DLD1 (cell line): ENCODE results near the gene TTLL5.
"Not testable (repeated sequence)": the region's sequence is repeated elsewhere in the genome, so short reads cannot be mapped to it uniquely, and the experiment has no call there.

ENCODE experiments used
- in situ Hi-C: cut with HindIII; loops from 2 replicates; pipeline ENCODE4 v1.10.0; 2017; ENCODE audit warnings: low sequenced_read_pairs

The TTLL5 gene

GRCh38 chr14:75905147-75905904 lies 244.3 kb downstream of the TTLL5 start:
- in situ Hi-C loops: no loop called here

GRCh38 chr14:75906228-75906627 lies 245.2 kb downstream of the TTLL5 start:
- in situ Hi-C loops: no loop called here

- in situ Hi-C loops: no loop called here
These were observed 245.7 kb downstream of the TTLL5 start for GRCh38 chr14:75906680-75907280.

GRCh38 chr14:75907756-75908359 lies 246.8 kb downstream of the TTLL5 start:
- in situ Hi-C loops: no loop called here

GRCh38 chr14:75909630-75910029 lies 248.6 kb downstream of the TTLL5 start:
- in situ Hi-C loops: no loop called here

- in situ Hi-C loops: no loop called here
These were observed 249.0 kb downstream of the TTLL5 start for GRCh38 chr14:75910048-75910447.

- in situ Hi-C loops: no loop called here
These were observed 250.8 kb downstream of the TTLL5 start for GRCh38 chr14:75911883-75912282.

- in situ Hi-C loops: no loop called here
These were observed 252.1 kb downstream of the TTLL5 start for GRCh38 chr14:75913183-75913582.

- in situ Hi-C loops: no loop called here
These were observed 254.0 kb downstream of the TTLL5 start for GRCh38 chr14:75915045-75915444.

- in situ Hi-C loops: no loop called here
These were observed 256.4 kb downstream of the TTLL5 start for GRCh38 chr14:75917322-75917945.

GRCh38 chr14:75917946-75918335 lies 256.9 kb downstream of the TTLL5 start:
- in situ Hi-C loops: no loop called here

- in situ Hi-C loops: not testable (repeated sequence)
These were observed 259.4 kb downstream of the TTLL5 start for GRCh38 chr14:75920421-75920820.

GRCh38 chr14:75925141-75925840 lies 264.2 kb downstream of the TTLL5 start:
- in situ Hi-C loops: not testable (repeated sequence)

- in situ Hi-C loops: no loop called here
These were observed 265.5 kb downstream of the TTLL5 start for GRCh38 chr14:75926431-75927115.

GRCh38 chr14:75927564-75928087 lies 266.6 kb downstream of the TTLL5 start:
- in situ Hi-C loops: no loop called here

- in situ Hi-C loops: no loop called here
These were observed 267.7 kb downstream of the TTLL5 start for GRCh38 chr14:75928690-75929181.

GRCh38 chr14:75933712-75934296 lies 272.8 kb downstream of the TTLL5 start:
- in situ Hi-C loops: no loop called here

GRCh38 chr14:75934998-75935628 lies 274.1 kb downstream of the TTLL5 start:
- in situ Hi-C loops: no loop called here

- in situ Hi-C loops: no loop called here
These were observed 278.2 kb downstream of the TTLL5 start for GRCh38 chr14:75939200-75939599.
